Measurements from ENCODE around the gene ANK2.

DNA sequence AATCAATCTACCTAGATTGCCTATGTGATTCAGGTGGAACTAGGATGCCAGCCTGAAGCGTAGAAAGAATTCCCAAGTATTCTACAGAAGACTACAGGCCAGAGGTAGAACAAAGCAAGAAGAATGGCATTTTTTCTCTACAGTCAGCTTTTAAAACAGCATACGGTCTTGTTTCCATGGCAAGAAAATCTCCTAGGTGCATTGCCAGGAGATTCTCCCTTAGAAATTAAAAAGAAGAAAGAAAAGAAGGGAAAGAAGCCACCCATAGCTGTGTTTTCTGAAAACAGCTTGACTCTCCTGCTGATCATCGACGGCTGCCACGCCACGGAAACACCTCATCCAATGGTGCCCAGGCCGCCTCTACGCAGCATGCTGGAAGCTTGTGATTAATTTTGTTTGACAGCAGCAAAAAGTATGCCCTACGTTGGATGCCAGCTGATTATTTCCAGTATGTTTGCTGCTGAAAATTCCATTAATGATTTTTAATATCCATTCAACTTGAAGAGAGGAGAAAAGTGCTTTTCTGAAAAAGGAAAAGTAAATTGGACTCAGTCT, 24.1 kb downstream of the ANK2 start:
- TF ChIP-seq POLR2AphosphoS5 (IDR thresholded peaks at IDR 0.05) (no peak), CTCF (IDR thresholded peaks at IDR 0.05) (no peak), POLR2A (IDR thresholded peaks at IDR 0.05) (no peak), EP300 (IDR thresholded peaks at IDR 0.05; ENCODE audit: low read depth) (no peak)
